Mucosa of descending colon (tissue), 3 donors: ENCODE results near the gene MED15. TPM values are rescaled to one million over a fixed set of nuclear protein-coding genes. Genes with fewer than 3 reads are reported as not detected.

Experiments
- ATAC-seq: fragments of 200-7000 bp; cut with Tn5 transposase; one replicate; pipeline ENCODE4 v1.9.1; 2020; ENCODE audit warnings: mild to moderate bottlenecking, moderate library complexity
- DNase-seq, 3 donors: peaks; one replicate each; pipeline ENCODE4 v3.0.0-alpha.2; 2020
- H3K36me3 ChIP-seq: fragments of 200-600 bp; one replicate; pipeline ENCODE4 v1.8.0; 2021; ENCODE audit warnings: low read depth, mild to moderate bottlenecking
- H3K4me1 ChIP-seq: fragments of 200-600 bp; one replicate; pipeline ENCODE4 v1.8.0; 2021; ENCODE audit warnings: low read depth, mild to moderate bottlenecking
- H3K4me3 ChIP-seq: fragments of 200-600 bp; one replicate; pipeline ENCODE4 v1.8.0; 2021; ENCODE audit warnings: mild to moderate bottlenecking
- H3K9me3 ChIP-seq: fragments of 200-600 bp; one replicate; pipeline ENCODE4 v1.8.0; 2021; ENCODE audit warnings: mild to moderate bottlenecking
- intact Hi-C, 2 donors: fragments of 100-400 bp; cut with DNase I in 1 of 2; cut with micrococcal nuclease in 1 of 2; formaldehyde crosslinking; loops; one replicate each; pipeline versions ENCODE4 v1.11.0 to v1.11.1; 2022; cut with DNase I, micrococcal nuclease
- total RNA-seq, 3 donors: library from RNA; stranded (reverse); fragmentation: NEBNext Ultra II Directional in 2 of 3; extraction: Animal tissue kit (Norgen Biotek cat#: 25700) in 2 of 3; gene quantifications; one replicate each; pipeline versions ENCODE4 v1.2.1 to v1.2.4, GENCODE V29; 2021 to 2023
- TF ChIP-seq, protein P1 (sequence below): fragments of 200-600 bp; IDR thresholded peaks from one replicate; pipeline ENCODE4 v1.8.0; 2022; ENCODE audit warnings: antibody characterized with exemption, mild to moderate bottlenecking
- donor health status: DM: no; HTN: no; CAD: no; lungs with moderate emphysema.
- donor health status: DM: no; HTN: no; CAD: no.
- donor health status: DM: no; HTN: yes; CAD: no.

The MED15 gene
- total RNA-seq, 3 donors from 2014 or later = 99.9 to 125 (median 114) TPM

GRCh38 chr22:20627432-20627831 lies 120.0 kb downstream of the MED15 start:
- TF ChIP-seq, protein P1, sequence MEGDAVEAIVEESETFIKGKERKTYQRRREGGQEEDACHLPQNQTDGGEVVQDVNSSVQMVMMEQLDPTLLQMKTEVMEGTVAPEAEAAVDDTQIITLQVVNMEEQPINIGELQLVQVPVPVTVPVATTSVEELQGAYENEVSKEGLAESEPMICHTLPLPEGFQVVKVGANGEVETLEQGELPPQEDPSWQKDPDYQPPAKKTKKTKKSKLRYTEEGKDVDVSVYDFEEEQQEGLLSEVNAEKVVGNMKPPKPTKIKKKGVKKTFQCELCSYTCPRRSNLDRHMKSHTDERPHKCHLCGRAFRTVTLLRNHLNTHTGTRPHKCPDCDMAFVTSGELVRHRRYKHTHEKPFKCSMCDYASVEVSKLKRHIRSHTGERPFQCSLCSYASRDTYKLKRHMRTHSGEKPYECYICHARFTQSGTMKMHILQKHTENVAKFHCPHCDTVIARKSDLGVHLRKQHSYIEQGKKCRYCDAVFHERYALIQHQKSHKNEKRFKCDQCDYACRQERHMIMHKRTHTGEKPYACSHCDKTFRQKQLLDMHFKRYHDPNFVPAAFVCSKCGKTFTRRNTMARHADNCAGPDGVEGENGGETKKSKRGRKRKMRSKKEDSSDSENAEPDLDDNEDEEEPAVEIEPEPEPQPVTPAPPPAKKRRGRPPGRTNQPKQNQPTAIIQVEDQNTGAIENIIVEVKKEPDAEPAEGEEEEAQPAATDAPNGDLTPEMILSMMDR = no peak
- intact Hi-C loops = no loop called here
- ATAC-seq (no peak), DNase-seq (no peak)
- no peaks in the 10 kb centered on the region for H3K9me3 ChIP-seq
- no peaks in the 10 kb centered on the region for H3K4me1 ChIP-seq
- no peak overlapping the region for H3K4me3 ChIP-seq
- no peaks in the 10 kb centered on the region for H3K36me3 ChIP-seq

GRCh38 chr22:20628081-20628939 lies 120.9 kb downstream of the MED15 start:
- TF ChIP-seq, protein P1 = no peak
- intact Hi-C loops = no loop called here
- ATAC-seq = no peak
- Histone ChIP-seq H3K9me3 (no peaks in the 10 kb centered on the region), H3K4me1 (no peaks in the 10 kb centered on the region), H3K36me3 (no peaks in the 10 kb centered on the region), H3K4me3 (no peak overlapping the region)
- DNase-seq = no peak

DNA sequence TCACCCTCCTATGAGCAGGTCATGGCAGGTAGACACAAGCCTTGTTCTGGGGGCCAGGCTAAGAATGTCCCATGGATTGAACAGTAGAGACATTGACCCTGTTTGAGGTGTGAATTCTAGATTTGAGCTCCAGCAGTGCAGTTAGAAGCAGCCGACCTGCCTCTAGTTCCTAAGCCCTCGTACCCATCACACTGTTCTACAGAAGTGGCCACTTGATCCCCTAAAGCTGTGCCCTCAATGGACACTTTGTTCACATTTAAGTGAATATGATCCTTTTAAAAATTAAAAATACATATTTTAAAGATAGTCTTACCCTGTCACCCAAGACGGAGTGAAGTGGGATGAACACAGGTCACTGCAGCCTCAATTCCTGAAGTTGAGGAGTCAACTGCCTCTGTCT lies 122.0 kb downstream of the MED15 start:
- no peaks in the 10 kb centered on the region for H3K36me3 ChIP-seq
- no peak overlapping the region for H3K4me3 ChIP-seq
- TF ChIP-seq, protein P1 = no peak
- no peak for DNase-seq
- H3K4me1 ChIP-seq = no peaks in the 10 kb centered on the region
- intact Hi-C loops = no loop called here
- no peaks in the 10 kb centered on the region for H3K9me3 ChIP-seq
- ATAC-seq = no peak

GRCh38 chr22:20630873-20631617 lies 123.6 kb downstream of the MED15 start:
- TF ChIP-seq, protein P1 = no peak
- intact Hi-C loops = no loop called here

DNA sequence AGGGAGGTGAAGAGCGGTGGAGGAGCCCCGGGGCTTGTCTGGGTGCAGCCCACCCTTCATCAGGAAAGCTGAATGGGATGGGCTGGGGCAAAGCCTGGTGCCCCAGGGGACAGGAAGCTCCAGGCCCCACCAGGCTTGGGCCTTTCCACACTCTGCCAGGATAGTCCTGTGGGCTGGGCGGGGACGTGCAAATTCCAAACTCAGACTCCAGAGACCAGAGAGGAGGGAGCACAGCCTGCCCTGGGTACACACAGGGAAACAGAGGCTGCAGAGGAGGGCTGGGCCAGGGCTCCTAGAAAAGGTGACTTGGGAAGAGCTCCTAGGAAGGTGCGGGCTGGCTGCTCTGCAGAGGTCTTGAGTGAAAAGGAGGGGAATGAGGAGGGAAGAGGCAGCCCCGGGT lies 124.7 kb downstream of the MED15 start:
- ATAC-seq (no peak), DNase-seq (no peak)
- Histone ChIP-seq H3K4me3 (no peak overlapping the region), H3K9me3 (no peaks in the 10 kb centered on the region), H3K4me1 (no peaks in the 10 kb centered on the region), H3K36me3 (no peaks in the 10 kb centered on the region)
- TF ChIP-seq, protein P1 = no peak
- intact Hi-C loops = no loop called here

More at GRCh38 chr22:20630873-20631617, 123.6 kb downstream of the MED15 start:
- no peaks in the 10 kb centered on the region for H3K4me1 ChIP-seq
- ATAC-seq (no peak), DNase-seq (no peak)
- H3K9me3 ChIP-seq = no peaks in the 10 kb centered on the region
- no peak overlapping the region for H3K4me3 ChIP-seq
- H3K36me3 ChIP-seq = no peaks in the 10 kb centered on the region
